HG02938 (cell line): ENCODE data around the gene CCDC47.
"Not testable (repeated sequence)": the region's sequence is repeated elsewhere in the genome, so short reads cannot be mapped to it uniquely, and the experiment has no call there.

Source experiments
- ATAC-seq: cut with Tn5 transposase; IDR thresholded peaks from one replicate; pipeline ENCODE4 v1.9.1; 2021; ENCODE audit warnings: mild to moderate bottlenecking, moderate library complexity; ENCODE audit not compliant: unreplicated experiment

Gene CCDC47

DNA sequence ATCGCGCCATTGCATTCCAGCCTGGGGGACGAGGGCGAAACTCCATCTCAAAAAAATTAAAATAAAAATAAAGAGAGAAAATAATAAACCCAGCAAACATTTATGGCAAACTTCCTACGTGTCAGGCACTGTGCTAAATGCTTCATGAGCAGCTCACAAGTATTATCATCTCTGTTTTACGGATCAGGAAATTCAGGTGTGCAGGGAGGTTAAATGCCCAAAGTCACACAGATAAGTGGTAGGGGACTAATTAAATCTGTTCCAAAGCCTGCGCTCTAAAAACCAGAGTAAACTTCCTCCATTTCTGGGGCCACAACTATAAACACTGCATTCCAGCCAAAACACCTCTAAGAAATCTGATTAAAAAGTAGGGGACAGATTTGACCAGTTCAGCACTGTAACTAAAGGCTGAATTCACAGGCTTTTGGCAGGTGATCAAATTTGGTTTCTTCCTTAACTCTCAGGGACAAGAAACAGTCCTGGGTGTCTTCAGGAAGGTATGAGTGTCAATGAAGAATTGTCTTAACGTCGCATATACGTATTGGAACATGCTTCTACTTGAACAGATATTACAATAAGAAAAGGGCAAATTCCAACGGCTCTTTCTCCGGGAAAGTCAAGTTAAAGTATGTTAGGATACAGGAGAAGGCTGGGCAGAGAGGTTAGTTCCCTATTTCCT, 32.8 kb downstream of the CCDC47 start:
- no peak for ATAC-seq

GRCh38 chr17:63735691-63736090, 37.7 kb downstream of the CCDC47 start:
- ATAC-seq, result no peak

- no peak for ATAC-seq
Observed at GRCh38 chr17:63722403-63722802, 51.0 kb downstream of the CCDC47 start.

- ATAC-seq, result not testable (repeated sequence)
Observed at GRCh38 chr17:63720194-63720593, 53.2 kb downstream of the CCDC47 start.

- no peak for ATAC-seq
Observed at GRCh38 chr17:63718988-63719387, 54.4 kb downstream of the CCDC47 start.

DNA sequence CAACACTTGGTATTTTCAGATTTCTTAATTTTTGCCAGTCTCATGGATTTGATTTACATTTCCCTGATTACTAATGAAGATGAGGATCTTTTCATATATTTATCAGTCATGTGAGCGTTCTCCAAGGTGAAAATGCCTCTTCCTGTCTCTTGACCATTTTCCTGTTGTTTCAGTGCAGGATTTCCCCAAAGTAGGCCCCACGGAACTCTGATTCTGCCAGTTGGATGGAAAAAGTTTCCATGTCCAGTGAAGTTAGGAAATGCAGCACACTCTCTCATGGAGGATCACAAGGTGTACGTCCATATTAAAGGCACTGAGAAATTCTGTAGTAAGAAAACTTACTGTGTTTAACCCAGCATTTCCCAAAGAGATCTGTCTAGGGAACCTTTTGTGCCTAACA, 57.0 kb downstream of the CCDC47 start:
- no peak for ATAC-seq

DNA sequence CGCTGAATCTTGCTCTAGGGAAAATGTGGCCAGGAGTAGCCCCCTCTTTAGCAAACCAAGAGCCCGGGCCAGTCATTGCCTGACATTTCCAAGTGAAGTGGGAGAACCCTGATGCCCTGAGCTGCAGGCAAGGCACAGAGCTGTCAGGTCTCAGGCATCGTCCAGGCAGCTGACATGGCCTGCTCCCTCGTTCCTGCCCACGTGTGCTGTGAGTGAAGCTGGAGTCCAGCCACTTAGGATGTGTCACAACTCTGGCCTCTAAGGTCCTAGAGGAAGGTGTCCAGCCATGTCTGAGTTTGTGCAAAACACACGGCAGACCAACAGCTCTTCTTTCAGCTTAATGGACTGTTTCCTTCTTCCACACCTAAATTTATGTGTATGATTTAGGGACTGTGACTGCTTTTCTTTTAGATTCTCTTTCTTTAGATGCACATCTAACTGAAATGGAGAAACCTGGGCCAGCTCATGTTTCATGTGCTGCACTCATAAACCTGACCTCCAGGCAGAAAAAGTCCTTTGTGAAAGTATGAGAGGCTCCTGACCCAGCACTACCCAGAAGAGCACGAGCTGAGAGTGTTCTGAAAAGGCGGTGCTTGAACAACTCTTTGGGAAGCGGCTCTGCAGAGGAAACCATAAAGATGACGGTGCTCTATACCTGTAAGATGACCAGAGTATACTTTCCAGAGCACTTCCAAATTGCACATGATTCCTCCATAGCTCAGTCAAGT, 58.7 kb downstream of the CCDC47 start:
- no peak for ATAC-seq

DNA sequence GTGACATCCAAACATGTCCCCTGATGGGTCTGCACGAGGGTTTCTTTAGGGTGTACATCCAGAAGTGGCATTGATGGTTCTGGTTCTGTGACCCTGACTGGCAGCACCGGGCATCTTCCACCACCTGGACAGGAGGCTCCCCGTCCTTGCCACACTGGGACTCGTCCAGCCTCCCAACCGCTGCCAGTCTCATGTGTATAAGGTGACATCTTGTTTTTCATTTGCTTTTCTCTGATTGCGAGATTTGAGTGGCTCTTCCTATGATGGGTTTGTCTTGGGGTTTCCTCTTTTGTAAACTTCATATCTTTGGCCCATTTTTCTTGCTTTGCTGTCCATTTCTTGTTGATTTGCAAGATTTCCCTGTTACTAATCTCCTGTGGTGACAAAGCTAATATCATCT, 64.3 kb downstream of the CCDC47 start:
- no peak for ATAC-seq

DNA sequence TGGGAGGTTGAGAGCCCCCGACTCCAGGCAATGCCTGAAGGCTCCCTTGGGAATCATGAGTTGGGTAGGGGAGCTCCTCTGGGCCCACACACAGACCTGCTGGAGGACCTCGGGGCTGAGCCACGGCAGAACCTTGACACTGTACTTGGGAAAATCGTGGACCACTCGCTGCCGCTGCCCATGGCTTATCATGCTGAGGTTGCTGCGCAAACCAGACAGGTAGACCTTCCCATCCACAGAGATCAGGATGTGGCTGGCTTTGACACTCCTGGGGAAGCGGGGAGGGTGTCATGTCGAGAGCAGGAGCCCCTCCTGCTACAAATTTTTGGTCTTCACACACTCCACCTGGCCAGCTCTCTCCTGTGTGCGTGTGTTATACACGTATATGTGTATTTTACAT, 66.2 kb downstream of the CCDC47 start:
- no peak for ATAC-seq

GRCh38 chr17:63706336-63707082, 66.9 kb downstream of the CCDC47 start:
- no peak for ATAC-seq

DNA sequence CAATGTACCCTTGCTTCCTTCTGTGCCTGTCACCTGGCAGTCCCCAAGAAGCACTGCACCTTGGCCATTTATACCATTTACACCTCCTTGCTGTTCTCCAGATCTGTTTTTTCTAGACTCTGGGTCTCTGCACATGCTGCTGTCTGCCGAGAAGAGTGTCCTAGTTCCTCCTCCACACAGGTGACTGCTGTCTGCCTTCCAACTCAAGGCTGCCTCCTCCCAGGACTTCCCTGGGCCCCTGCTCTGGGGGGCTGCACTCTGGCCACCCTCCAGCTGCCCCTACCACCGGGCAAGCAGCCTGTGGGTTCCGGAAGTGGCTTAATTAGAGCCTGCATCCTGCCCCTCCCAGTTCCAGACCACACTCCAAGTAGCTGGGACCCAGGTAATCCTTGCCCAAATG, 67.7 kb downstream of the CCDC47 start:
- no peak for ATAC-seq

DNA sequence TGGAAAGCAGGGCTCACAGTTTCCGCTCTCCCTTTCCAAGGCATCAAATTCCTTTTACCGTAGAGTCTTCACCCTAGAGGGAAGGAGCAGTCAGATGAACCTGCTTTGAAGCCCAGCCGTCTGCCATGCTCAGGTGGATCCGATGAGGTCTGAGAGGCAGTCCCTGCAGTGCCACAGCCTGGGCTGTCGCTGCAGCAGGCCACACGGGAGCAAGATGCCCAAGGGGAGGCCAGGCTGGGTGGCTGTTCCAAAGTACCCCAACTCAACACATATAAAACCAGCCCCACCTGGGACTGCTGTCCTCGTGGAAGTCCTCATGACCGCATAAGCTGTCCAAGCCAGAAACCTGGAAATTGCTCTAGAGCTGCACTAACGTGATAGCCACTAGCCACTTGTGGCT, 68.6 kb downstream of the CCDC47 start:
- ATAC-seq, result no peak

DNA sequence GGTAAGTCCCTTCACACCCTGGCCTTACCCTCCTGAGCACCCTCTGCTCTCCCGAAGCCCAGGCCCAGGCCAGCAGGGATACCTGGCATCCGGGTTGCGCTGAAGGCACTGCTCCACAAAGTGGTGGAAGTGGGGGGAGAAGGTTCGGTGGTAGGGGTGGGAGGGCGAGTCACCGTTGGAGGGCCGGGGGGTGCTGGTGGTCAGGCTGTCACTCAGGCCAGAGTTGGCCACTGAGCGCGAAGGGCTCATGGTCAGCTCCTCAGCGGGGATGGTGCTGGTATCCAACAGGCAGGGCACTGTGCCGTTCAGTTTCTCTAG, 69.2 kb downstream of the CCDC47 start:
- no peak for ATAC-seq

DNA sequence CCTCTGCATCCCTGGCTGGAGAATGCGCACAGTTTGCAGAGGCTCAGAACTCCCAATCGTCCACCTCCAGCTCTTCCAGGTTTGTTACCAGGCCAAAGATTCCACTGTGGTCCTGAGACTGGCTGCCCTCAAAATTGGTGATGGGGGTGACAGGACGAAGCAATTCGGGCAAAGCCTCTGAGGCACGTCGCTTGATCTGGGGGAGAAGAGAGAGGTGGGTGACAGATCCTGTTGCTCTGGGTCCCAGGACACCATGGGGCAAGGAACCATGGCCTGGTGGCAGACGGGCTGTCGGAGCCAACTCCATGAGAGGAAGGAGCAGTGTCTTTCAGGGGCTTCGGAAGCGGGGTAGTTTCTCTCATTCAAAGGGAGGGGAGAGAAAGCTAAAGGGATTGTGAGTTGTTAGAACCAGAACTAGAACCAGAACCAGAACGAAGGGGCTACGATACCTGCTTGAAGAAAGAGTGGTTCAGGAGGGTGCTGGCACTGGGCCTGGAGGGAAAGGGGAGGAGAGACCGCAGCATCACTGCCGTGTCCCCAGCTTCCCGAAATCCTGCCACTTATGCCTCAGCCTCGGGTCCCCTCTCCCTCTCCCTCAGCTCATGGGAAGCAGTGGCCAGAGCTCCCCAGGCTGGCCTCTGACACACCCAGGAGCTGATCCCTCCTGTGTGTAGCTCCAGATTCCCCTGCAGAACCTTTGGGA, 69.7 kb downstream of the CCDC47 start:
- ATAC-seq, result no peak

DNA sequence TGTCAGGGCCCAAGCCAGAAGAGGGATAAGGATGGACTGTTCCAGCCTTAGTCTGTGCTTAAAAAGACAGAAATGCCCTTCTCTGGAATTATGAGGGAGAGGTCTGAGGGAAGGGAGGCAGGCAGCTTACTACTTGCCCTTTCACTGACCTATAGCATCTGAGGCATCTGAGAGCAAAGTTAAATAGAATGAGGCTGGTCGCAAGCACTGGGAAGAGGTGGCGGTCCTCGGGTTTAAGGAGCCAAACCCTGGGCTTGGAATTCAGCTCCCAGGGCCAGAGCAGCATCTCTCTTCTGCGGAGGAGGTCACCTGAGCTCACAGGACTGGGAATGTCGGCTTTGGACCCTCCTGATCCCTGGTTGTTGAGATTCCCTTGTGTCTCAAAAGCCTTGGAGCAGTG, 70.4 kb downstream of the CCDC47 start:
- no peak for ATAC-seq

- ATAC-seq, result no peak
Observed at GRCh38 chr17:63702721-63703015, 70.7 kb downstream of the CCDC47 start.

GRCh38 chr17:63701868-63702720, 71.3 kb downstream of the CCDC47 start:
- no peak for ATAC-seq

GRCh38 chr17:63701456-63701820, 72.0 kb downstream of the CCDC47 start:
- ATAC-seq, result no peak

GRCh38 chr17:63700528-63701455, 72.6 kb downstream of the CCDC47 start:
- ATAC-seq, result no peak
